PC-9 (cell line): ENCODE data around the gene HOXB13. TPM values are rescaled to one million over a fixed set of nuclear protein-coding genes. Genes with fewer than 3 reads are reported as not detected.

Experiments used
- BruUV-seq: library from RNA; stranded (reverse); fragments of 400-500 nt; replicated peaks from 2 replicates; lab custom pipeline; 2021; lab: Mats Ljungman, UMichigan
- CTCF ChIA-PET: fragments of 300-600 bp; sonication (Branson Sonifier 250); formaldehyde crosslinking; loops from one replicate; lab custom pipeline; 2022; ENCODE audit warnings: antibody characterized with exemption; lab: Charles Lee
- POLR2A ChIA-PET: fragments of 300-600 bp; sonication (Branson Sonifier 250); formaldehyde crosslinking; loops from one replicate; lab custom pipeline; 2022; ENCODE audit warnings: antibody characterized with exemption; ENCODE audit not compliant: unreplicated experiment; lab: Charles Lee
- DNase-seq, 2 experiments: peaks; one replicate each; pipeline versions ENCODE4 v3.0.0 to v3.0.0-alpha.2; 2015 to 2022; ENCODE audit warnings: mixed read lengths in 1 of 2
- H2AFZ ChIP-seq: fragments of 200-600 bp; sonication (generic); 2 replicates; pipeline ENCODE4 v1.8.1; 2017; ENCODE audit warnings: antibody characterized with exemption
- H3F3A ChIP-seq: fragments of 200-600 bp; sonication (generic); 2 replicates; pipeline ENCODE4 v1.8.1; 2017; ENCODE audit warnings: antibody characterized with exemption, mild to moderate bottlenecking, low read depth; ENCODE audit not compliant: insufficient read depth
- H3K27ac ChIP-seq: fragments of 200-600 bp; sonication (generic); 2 replicates; pipeline ENCODE4 v1.6.1; 2016; ENCODE audit warnings: mixed run types
- H3K27me3 ChIP-seq: fragments of 200-600 bp; sonication (generic); 2 replicates; pipeline ENCODE4 v1.6.1; 2016; ENCODE audit warnings: low read depth, mixed run types; ENCODE audit not compliant: insufficient read depth
- H3K36me3 ChIP-seq: fragments of 200-600 bp; sonication (generic); 2 replicates; pipeline ENCODE4 v1.6.1; 2016; ENCODE audit warnings: low read depth, mixed run types
- H3K4me1 ChIP-seq: fragments of 200-600 bp; sonication (generic); replicated peaks from 2 replicates; pipeline ENCODE4 v1.6.1; 2016; ENCODE audit warnings: mixed run types; ENCODE audit not compliant: insufficient read depth
- H3K4me2 ChIP-seq: fragments of 200-600 bp; sonication (generic); 2 replicates; pipeline ENCODE4 v1.6.1; 2017; ENCODE audit warnings: mixed run types
- H3K4me3 ChIP-seq: fragments of 200-600 bp; sonication (generic); 2 replicates; pipeline ENCODE4 v1.6.1; 2016; ENCODE audit warnings: mixed run types
- H3K79me2 ChIP-seq: fragments of 200-600 bp; sonication (generic); 2 replicates; pipeline ENCODE4 v1.6.1; 2017; ENCODE audit warnings: low read depth, mixed run types
- H3K9me2 ChIP-seq: fragments of 200-600 bp; sonication (generic); 2 replicates; pipeline ENCODE4 v1.8.1; 2017; ENCODE audit warnings: mild to moderate bottlenecking; ENCODE audit not compliant: insufficient read depth
- H3K9me3 ChIP-seq: fragments of 200-600 bp; sonication (generic); 2 replicates; pipeline ENCODE4 v1.8.1; 2016; ENCODE audit warnings: low read depth; ENCODE audit not compliant: insufficient read depth
- H4K20me1 ChIP-seq: fragments of 200-600 bp; sonication (generic); 2 replicates; pipeline ENCODE4 v1.8.1; 2017; ENCODE audit not compliant: insufficient read depth
- CTCF ChIP-seq: fragments of 200-600 bp; sonication (generic); conservative IDR thresholded peaks from 2 replicates; pipeline ENCODE4 v1.6.1; 2017; ENCODE audit warnings: mixed run types, antibody characterized with exemption, mild to moderate bottlenecking, moderate library complexity
- EZH2 ChIP-seq: fragments of 200-600 bp; sonication (generic); IDR thresholded peaks from 2 replicates; pipeline ENCODE4 v1.8.0; 2017; ENCODE audit warnings: antibody characterized with exemption, low read depth
- intact Hi-C: fragments of 100-400 bp; cut with micrococcal nuclease; formaldehyde crosslinking; loops from one replicate; pipeline ENCODE4 v1.10.0; 2022; ENCODE audit not compliant: unreplicated experiment
- total RNA-seq: library from RNA; stranded (reverse); gene quantifications from 2 replicates; pipeline ENCODE4 v1.2.3, GENCODE V29; 2021

HOXB13 gene
- total RNA-seq, 1 experiment from 2014 or later, result not detected

- H4K20me1 ChIP-seq, result no peaks in the 10 kb centered on the region
- H3K9me3 ChIP-seq, result no peaks in the 10 kb centered on the region
- H3F3A ChIP-seq, result no peaks in the 10 kb centered on the region
- no peaks in the 10 kb centered on the region for H3K9me2 ChIP-seq
- no peak overlapping the region for H2AFZ ChIP-seq
- H3K4me1 ChIP-seq, result no peaks in the 10 kb centered on the region
- intact Hi-C loops, result no loop called here
- H3K27me3 ChIP-seq, result peaks cover 74% of the 10 kb centered on the region
- H3K27ac ChIP-seq, result no peak overlapping the region
- H3K4me2 ChIP-seq, result no peak overlapping the region
- no peaks in the 10 kb centered on the region for H3K36me3 ChIP-seq
- no peak for DNase-seq
- no TSS peak for BruUV-seq
- ChIA-PET CTCF (no interaction called here), POLR2A (no interaction called here)
- H3K4me3 ChIP-seq, result no peak overlapping the region
- no peaks in the 10 kb centered on the region for H3K79me2 ChIP-seq
- no peak for TF ChIP-seq CTCF
- TF ChIP-seq EZH2, result no peak
Measured at GRCh38 chr17:48701864-48702532, 26.6 kb downstream of the HOXB13 start.

DNA sequence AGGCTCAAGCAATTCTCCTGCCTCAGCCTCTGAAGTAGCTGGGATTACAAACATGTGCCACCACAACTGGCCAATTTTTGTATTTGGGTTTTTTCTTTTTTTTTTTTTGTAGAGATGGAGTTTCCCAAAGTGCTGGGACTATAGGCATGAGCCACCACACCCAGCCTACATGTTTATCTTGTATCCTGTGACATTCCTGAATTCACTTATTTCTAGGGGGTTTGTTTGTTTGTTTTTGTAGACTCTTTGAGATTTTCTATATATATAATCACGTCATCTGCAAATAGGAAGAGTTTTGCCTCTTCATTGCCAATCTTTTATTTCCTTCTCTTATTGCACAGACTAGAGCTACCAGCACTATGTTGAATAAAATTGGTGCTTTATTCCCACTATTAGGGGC, 35.4 kb downstream of the HOXB13 start:
- H3K9me3 ChIP-seq, result no peaks in the 10 kb centered on the region
- no peaks in the 10 kb centered on the region for H3K79me2 ChIP-seq
- H2AFZ ChIP-seq, result no peak overlapping the region
- H3K4me2 ChIP-seq, result no peak overlapping the region
- peaks cover 13% of the 10 kb centered on the region; the same call in 1 of the 2 replicates for H3K27me3 ChIP-seq
- intact Hi-C loops, result no loop called here
- no TSS peak for BruUV-seq
- H3K36me3 ChIP-seq, result no peaks in the 10 kb centered on the region
- no peak for DNase-seq
- ChIA-PET POLR2A (no interaction called here), CTCF (interaction anchor here (0.7 kb wide), 1 partner anchor 196 kb away, joined by 3 read pairs; no protein-coding TSS in a partner anchor)
- H3K9me2 ChIP-seq, result no peaks in the 10 kb centered on the region
- H3K4me3 ChIP-seq, result no peak overlapping the region
- H3K27ac ChIP-seq, result no peak overlapping the region
- TF ChIP-seq CTCF (no peak), EZH2 (no peak)
- H3F3A ChIP-seq, result no peaks in the 10 kb centered on the region
- no peaks in the 10 kb centered on the region for H3K4me1 ChIP-seq
- H4K20me1 ChIP-seq, result no peaks in the 10 kb centered on the region

- Histone ChIP-seq H3K9me2 (no peaks in the 10 kb centered on the region), H3K79me2 (no peaks in the 10 kb centered on the region), H3K36me3 (no peaks in the 10 kb centered on the region), H3F3A (no peaks in the 10 kb centered on the region), H3K27me3 (peaks cover 13% of the 10 kb centered on the region; the same call in 1 of the 2 replicates), H4K20me1 (no peaks in the 10 kb centered on the region), H3K4me1 (no peaks in the 10 kb centered on the region), H3K9me3 (no peaks in the 10 kb centered on the region), H2AFZ (no peak overlapping the region), H3K4me2 (no peak overlapping the region), H3K4me3 (no peak overlapping the region), H3K27ac (no peak overlapping the region)
- intact Hi-C loops, result no loop called here
- DNase-seq, result no peak
- BruUV-seq, result no TSS peak
- POLR2A ChIA-PET, result no interaction called here
- TF ChIP-seq EZH2 (no peak), CTCF (no peak)
- CTCF ChIA-PET, result no interaction called here
Measured at GRCh38 chr17:48692049-48692448, 36.5 kb downstream of the HOXB13 start.
